GM04503 (cell line): ENCODE measurements around the gene MIA2.
"Not testable (repeated sequence)": the region's sequence is repeated elsewhere in the genome, so short reads cannot be mapped to it uniquely, and the experiment has no call there.

ENCODE experiments used
- DNase-seq: peaks from one replicate; pipeline ENCODE4 v3.0.0-alpha.2; 2012; ENCODE audit warnings: low read depth

MIA2 gene

GRCh38 chr14:39341126-39341525 lies 107.4 kb downstream of the MIA2 start:
- not testable (repeated sequence) for DNase-seq

DNA sequence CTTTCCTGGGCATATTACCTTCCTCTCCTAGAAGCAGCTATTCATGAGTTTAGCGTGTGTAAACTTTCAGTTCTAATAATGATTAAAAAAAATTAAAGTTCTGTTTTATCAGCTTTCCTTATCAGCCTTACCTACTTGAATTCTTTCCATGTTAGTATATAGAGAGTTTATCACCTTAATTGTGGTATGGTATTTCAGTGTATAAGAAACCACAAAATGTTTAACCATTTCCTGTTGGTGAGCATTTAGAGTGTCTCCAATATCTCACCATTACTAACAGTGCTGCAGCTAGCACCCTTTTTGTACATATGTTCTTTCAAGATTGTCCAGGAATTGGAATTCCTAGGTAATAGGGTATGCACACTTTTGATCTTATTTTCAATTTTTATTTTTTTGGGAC lies 109.1 kb downstream of the MIA2 start:
- DNase-seq: no peak

DNA sequence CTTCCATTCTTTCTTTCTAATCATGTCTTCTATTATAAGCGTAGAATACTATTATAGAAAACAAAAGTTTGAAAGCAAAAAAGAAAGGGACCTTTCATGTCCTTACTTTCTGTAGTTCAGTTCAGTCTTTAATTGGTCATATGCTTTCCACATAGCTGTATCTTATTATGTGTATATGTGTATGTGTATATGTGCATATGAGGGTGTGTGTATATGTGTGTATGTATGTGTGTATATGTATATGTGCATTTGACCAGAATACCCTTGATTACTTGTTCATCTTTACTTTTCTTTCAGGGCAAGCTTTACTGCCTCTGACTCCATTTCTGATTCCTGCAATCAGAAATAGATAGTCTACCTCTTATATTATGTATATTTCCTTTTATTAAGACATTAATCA lies 109.9 kb downstream of the MIA2 start:
- no peak for DNase-seq

DNA sequence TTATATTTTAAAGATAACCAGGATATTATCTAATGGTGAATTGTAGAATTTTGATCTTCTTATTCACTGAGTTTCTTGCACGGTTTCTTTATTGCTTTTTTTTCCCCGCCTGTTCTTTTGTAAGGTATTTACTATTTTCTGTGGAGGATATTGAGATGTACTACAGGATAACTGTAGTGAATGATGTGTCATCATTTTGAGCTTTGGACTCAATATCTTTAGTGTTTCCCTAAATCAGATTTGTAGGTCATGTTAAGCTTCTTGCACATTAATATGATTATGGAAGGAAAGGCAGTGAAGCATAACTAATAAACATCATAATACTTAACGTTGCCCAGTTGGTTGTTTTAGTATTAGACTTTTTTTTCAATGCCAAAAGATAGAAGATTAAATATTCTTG lies 117.2 kb downstream of the MIA2 start:
- no peak for DNase-seq

DNA sequence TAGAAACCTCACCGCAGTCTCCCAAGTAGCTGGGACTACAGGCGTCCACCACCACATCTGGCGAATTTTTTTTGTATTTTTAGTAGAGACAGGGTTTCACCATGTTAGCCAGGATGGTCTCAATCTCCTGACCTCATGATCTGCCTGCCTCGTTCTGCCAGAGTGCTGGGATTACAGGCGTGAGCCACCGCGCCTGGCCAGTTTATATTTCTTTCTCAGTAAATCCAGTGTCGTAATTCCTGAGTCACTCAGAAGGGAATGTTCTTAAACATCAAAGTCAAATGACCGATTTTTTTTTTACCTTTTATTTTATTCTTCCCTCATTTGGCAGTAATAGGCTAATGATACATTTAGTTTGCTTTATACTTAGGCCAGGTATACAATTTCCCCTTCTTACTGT lies 118.0 kb downstream of the MIA2 start:
- no peak for DNase-seq

DNA sequence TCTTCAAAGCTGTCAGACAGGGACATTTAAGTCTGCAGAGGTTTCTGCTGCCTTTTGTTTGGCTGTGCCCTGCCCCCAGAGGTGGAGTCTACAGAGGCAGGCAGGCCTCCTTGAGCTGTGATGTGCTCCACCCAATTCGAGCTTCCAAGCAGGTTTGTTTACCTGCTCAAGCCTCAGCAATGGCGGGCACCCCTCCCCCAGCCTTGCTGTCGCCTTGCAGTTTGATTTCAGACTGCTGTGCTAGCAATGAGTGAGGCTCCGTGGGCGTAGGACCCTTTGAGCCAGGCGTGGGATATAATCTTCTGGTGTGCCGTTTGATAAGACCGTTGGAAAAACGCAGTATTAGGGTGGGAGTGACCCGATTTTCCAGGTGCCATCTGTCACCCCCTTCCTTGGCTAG lies 125.4 kb downstream of the MIA2 start:
- not testable (repeated sequence) for DNase-seq

DNA sequence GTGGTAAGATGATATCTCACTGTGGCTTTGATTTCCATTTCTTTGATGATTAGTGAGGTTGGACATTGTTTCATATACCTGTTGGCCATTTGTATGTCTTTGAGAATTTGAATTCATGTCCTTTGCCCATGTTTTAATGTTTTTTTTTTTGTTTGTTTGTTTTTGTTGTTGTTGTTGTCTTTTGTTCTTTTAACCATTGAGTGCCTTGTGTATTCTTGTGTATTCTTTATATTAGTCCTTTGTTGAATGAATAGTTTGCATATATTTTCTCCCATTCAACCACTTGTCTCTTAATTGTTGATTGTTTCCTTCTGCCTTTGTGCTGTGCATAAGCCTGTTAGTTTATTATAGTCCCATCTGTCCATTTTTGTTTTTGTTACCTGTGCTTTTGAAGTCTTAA lies 126.6 kb downstream of the MIA2 start:
- DNase-seq: no peak

GRCh38 chr14:39361556-39361955 lies 127.8 kb downstream of the MIA2 start:
- not testable (repeated sequence) for DNase-seq

GRCh38 chr14:39364509-39364908 lies 130.8 kb downstream of the MIA2 start:
- no peak for DNase-seq

DNA sequence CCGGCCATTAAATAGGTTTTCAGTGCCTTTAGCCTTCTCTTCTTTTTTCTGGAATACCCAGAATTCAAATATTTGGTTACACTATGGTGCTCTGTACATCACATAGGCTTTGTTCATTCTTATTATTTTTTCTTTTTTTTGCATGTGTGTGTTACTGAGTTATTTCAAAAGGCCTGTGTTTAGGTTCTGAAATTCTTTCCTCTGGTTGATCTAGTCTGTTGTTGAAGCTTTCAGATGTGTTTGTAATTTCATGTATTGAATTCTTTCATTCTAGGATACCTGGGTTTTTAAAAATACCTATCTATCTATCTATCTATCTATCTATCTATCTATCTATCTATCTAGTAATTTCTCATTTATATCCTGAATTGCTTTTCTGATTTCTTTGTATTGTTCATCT lies 131.6 kb downstream of the MIA2 start:
- DNase-seq: no peak

GRCh38 chr14:39366460-39367386 lies 133.0 kb downstream of the MIA2 start:
- no peak for DNase-seq

DNA sequence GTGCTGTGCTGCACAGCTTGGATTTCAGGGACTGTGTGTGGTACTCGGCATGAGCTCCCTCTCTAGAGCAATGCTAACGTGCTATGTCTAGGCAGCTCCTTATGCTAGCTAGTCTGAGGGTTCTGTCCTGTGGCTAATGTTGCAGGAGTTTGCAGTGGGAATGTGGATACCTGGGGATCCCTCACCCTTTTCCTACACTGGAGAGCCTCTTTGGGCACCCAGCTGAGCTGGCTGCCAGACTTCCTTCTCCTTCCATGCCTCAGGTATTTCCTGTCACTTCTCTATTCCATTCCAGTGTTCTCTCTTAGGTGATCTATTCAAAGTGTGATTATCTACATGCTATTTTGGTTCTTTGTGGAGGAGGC lies 133.7 kb downstream of the MIA2 start:
- no peak for DNase-seq

DNA sequence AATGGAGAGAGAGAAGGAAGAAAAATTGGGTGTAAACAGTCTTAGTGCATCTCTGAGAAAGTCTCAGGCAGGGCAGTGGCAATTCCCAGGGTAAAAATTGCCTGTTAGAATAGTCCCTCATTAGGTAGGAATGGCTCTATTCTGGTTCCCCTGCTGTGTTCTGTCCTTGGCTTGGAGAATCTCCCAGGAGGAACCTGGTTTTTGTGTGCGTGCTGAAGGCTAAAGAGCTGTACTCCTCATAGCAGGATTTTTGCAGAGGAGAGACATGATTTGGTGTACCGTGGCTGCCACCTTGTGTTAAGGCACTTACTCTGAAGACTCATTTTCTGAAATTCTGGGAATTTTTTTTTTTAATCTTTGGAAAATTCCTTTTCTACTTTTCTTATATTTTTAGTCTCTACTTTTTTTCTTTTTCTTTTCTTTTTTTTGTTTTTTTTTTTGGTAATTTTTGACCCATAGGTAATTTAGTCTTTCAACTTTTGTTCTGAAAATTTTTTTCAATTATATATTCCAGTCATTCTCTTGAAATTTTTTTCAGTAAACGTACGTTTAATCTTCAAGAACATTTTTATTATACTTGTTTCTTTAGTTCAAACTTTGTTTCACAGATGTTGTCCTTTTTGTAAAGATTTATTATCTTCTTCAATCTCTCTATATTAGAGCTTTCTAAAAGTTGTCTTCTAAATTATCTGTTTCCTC lies 134.7 kb downstream of the MIA2 start:
- peak; percentile 37 for DNase-seq

GRCh38 chr14:39369029-39369428 lies 135.3 kb downstream of the MIA2 start:
- no peak for DNase-seq

- DNase-seq: no peak
Measured at GRCh38 chr14:39370415-39370814, 136.7 kb downstream of the MIA2 start.

DNA sequence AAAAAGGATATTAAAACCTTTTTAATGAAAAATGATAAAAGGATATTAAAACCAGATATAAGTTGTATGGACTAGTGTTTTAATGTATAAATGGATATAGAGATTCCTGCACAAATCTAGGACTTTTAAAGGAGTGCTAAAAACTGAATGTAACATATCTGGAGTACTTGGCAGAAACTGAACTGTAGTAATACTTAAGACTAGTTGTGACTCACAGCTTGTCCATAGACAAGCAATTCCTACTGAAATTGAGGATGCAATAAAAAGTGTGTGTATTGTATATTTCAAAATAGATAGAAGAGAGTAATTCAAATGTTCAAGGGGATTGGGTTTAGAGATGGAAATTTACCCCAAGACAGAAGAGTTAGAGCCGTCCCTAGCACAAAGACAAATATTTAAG lies 138.9 kb downstream of the MIA2 start:
- no peak for DNase-seq

DNA sequence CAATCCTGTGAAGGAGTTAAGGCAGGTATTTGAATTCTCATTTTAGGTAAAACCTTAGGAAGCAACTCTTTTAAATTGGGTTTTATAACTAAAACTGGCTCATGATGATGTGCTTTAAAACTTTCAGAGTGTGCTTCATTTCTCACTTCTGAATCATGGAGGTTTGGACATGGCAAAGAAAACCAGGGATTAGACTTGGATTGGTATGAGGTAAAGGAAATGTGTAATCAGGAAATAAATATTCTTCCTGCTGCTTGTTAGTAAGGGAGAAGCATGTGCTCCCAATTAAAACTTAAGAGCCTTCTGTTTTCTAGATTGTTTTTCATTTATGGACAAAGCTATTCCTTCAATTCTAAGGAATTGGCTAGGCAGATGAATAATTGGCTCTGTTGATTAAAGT lies 141.1 kb downstream of the MIA2 start:
- peak; percentile 68 for DNase-seq

DNA sequence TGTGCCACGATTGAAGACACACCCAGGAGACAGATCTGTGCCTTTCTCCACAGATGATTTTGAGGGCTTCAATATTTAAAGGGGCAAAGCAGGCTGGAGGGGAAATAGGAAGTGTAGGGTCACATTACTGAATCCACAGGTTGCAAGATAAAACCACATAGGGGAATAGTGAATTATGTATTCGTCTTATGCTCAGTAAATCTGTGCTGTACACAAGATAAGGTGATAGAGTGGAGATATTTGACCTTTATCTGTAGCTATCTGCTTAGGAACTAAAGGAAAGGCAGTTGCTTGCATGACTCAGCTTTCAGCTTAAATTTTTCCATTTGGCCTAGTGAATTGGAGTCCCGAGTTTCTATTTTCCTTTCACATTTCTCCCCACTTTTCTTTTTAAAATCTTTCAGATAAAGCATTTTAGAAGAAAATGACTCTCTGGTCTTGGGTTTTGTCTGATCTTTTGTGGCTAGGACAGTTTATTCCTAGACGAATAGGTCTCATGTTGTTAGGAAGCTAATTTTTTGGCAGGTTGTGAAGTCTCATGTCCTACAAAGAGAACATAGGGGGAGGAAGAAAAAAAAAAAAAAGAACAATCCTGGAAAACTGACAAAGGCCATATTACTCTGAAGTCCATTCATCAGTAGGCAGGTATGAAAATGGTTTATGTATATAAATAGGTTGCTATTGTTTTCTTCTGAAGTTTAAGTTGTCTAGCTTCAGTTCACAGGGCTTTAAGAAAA lies 143.1 kb downstream of the MIA2 start:
- DNase-seq: no peak

- no peak for DNase-seq
Measured at GRCh38 chr14:39381366-39381765, 147.7 kb downstream of the MIA2 start.

GRCh38 chr14:39382463-39382862 lies 148.7 kb downstream of the MIA2 start:
- DNase-seq: no peak

DNA sequence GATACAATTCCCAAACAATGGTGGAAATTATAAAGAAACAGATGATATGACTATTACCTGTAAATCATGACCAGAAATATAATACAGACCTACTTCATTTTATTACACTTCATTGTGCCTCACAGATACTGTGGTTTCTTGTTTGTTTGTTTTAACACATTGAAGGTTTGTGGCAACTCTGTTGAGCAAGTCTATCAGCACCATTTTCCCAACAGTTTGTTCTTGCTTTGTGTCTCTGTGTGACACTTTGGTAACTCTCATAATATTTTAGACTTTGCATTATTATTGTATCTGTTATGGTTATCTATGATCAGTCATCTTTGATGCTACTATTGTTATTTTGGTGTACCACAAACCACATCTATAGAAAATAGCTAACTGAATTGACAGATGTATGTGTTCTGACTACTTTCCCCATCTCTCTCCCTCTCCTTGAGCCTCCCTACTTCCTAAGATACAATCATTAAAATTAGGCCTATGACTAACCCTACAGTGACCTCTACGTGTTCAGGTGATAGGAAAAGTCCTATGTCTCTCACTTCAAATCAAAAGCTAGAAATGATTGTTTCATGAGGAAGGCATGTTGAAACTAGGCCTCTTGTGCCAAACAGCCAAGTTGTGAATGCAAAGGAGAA lies 149.4 kb downstream of the MIA2 start:
- no peak for DNase-seq

GRCh38 chr14:39383741-39384140 lies 150.0 kb downstream of the MIA2 start:
- DNase-seq: no peak
